IMR-90 (cell line): ENCODE measurements around the gene KCTD12.

ENCODE experiments used
- CEBPB ChIP-seq: IDR thresholded peaks from 2 replicates; pipeline ENCODE4 v1.6.1; 2012; ENCODE audit warnings: low read depth, low read length, improper control_type of control experiment
- POLR2A ChIP-seq: IDR thresholded peaks from 2 replicates; pipeline ENCODE4 v1.6.1; 2012; ENCODE audit warnings: mild to moderate bottlenecking, low read depth, low read length
- RAD21 ChIP-seq: IDR thresholded peaks from 2 replicates; pipeline ENCODE4 v1.6.1; 2012; ENCODE audit warnings: low read length, improper control_type of control experiment
- SMC3 ChIP-seq: fragments of 150-350 bp; IDR thresholded peaks from 2 replicates; pipeline ENCODE4 v1.6.1; 2016; ENCODE audit warnings: low read depth, mild to moderate bottlenecking, antibody characterized with exemption, low read length, moderate library complexity
- TF ChIP-seq, protein P1 (sequence below): conservative IDR thresholded peaks from 2 replicates; pipeline ENCODE4 v1.5.1; 2012; ENCODE audit warnings: mild to moderate bottlenecking, low read depth, low read length, improper control_type of control experiment

- TF ChIP-seq RAD21, result no peak
- no peak for TF ChIP-seq CEBPB
- TF ChIP-seq, protein P1, sequence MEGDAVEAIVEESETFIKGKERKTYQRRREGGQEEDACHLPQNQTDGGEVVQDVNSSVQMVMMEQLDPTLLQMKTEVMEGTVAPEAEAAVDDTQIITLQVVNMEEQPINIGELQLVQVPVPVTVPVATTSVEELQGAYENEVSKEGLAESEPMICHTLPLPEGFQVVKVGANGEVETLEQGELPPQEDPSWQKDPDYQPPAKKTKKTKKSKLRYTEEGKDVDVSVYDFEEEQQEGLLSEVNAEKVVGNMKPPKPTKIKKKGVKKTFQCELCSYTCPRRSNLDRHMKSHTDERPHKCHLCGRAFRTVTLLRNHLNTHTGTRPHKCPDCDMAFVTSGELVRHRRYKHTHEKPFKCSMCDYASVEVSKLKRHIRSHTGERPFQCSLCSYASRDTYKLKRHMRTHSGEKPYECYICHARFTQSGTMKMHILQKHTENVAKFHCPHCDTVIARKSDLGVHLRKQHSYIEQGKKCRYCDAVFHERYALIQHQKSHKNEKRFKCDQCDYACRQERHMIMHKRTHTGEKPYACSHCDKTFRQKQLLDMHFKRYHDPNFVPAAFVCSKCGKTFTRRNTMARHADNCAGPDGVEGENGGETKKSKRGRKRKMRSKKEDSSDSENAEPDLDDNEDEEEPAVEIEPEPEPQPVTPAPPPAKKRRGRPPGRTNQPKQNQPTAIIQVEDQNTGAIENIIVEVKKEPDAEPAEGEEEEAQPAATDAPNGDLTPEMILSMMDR, result no peak
- TF ChIP-seq POLR2A, result no peak
- TF ChIP-seq SMC3, result no peak
Measured at GRCh38 chr13:76851961-76852360, 34.2 kb downstream of the KCTD12 start.
